HCT116 (cell line): ENCODE measurements around the gene GFPT2. TPM values are rescaled to one million over a fixed set of nuclear protein-coding genes. Genes with fewer than 3 reads are reported as not detected.

Experiments used
- ATAC-seq: fragments of 200-7000 bp; cut with Tn5 transposase; 2 replicates; pipeline ENCODE4 v1.9.1; 2020; ENCODE audit warnings: mild to moderate bottlenecking, moderate library complexity
- BruUV-seq: library from RNA; stranded (reverse); fragments of 400-500 nt; replicated peaks from 2 replicates; lab custom pipeline; 2021; lab: Mats Ljungman, UMichigan
- CTCF ChIA-PET: fragments of 300-600 bp; sonication (Branson Sonifier 250); formaldehyde crosslinking; loops from one replicate; lab custom pipeline; 2021; ENCODE audit warnings: antibody characterized with exemption; lab: Charles Lee
- POLR2A ChIA-PET: fragments of 300-600, 350-600 bp; sonication (Branson Sonifier 250); formaldehyde crosslinking; loops from one replicate; lab custom pipeline; 2021; ENCODE audit warnings: antibody characterized with exemption; lab: Charles Lee
- RAD21 ChIA-PET, 2 experiments: fragments of 300-600 bp; sonication (Branson Sonifier 250); formaldehyde crosslinking; loops; one replicate each; lab custom pipeline; 2023; ENCODE audit warnings: low total read pairs in 2 of 2; ENCODE audit not compliant: uncharacterized antibody in 2 of 2, unreplicated experiment in 2 of 2, low non-redundant PET in 1 of 2; lab: Charles Lee
- DNase-seq: peaks from one replicate; pipeline ENCODE4 v3.0.0-alpha.2; 2010; ENCODE audit warnings: low read depth, low spot score
- H2AFZ ChIP-seq: fragments of 200-600 bp; shearing (Covaris generic), sonication (generic); 2 replicates; pipeline ENCODE4 v1.6.1; 2017; ENCODE audit warnings: low read depth, mixed run types, mixed read lengths, antibody characterized with exemption, low read length; ENCODE audit not compliant: poor library complexity, severe bottlenecking
- H3K27ac ChIP-seq: 2 replicates; pipeline ENCODE4 v1.5.1; 2012; ENCODE audit warnings: low read depth, low read length
- H3K27me3 ChIP-seq: fragments of 200-600 bp; sonication (generic); 2 replicates; pipeline ENCODE4 v1.6.1; 2016; ENCODE audit warnings: mixed run types, low read length, mixed read lengths; ENCODE audit not compliant: insufficient read depth
- H3K36me3 ChIP-seq, 2 experiments: fragments of 200-500 bp in 1 of 2; fragments of 200-600 bp in 1 of 2; sonication (Bioruptor generic) in 1 of 2; sonication (generic) in 1 of 2; 2 replicates each; pipeline versions ENCODE4 v1.5.1 to v1.6.1; 2014 to 2016; ENCODE audit warnings: low read length in 2 of 2, inconsistent platforms in 1 of 2, mixed read lengths in 1 of 2, mixed run types in 1 of 2; ENCODE audit not compliant: insufficient read depth in 2 of 2, control insufficient read depth in 1 of 2
- H3K4me1 ChIP-seq, 2 experiments: fragments of 200-600 bp in 1 of 2; sonication (generic) in 1 of 2; 2 replicates each; pipeline versions ENCODE4 v1.5.1 to v1.6.1; 2012 to 2017; ENCODE audit warnings: low read length in 2 of 2, inconsistent platforms in 1 of 2, mild to moderate bottlenecking in 1 of 2, mixed read lengths in 1 of 2, mixed run types in 1 of 2, moderate library complexity in 1 of 2; ENCODE audit not compliant: insufficient read depth in 2 of 2, control insufficient read depth in 1 of 2
- H3K4me2 ChIP-seq: fragments of 200-600 bp; sonication (generic); 2 replicates; pipeline ENCODE4 v1.6.1; 2017; ENCODE audit warnings: mixed run types, low read length, mixed read lengths
- H3K4me3 ChIP-seq, 2 experiments: fragments of 200-600 bp in 1 of 2; sonication (generic) in 1 of 2; replicated peaks in 1 of 2; 2 replicates each; pipeline ENCODE4 v1.5.1; 2011 to 2016; ENCODE audit warnings: low read length in 2 of 2, control low read depth in 1 of 2, low read depth in 1 of 2, mild to moderate bottlenecking in 1 of 2, mixed read lengths in 1 of 2, mixed run types in 1 of 2
- H3K79me2 ChIP-seq: fragments of 200-600 bp; sonication (generic); 2 replicates; pipeline ENCODE4 v1.6.1; 2017; ENCODE audit warnings: mild to moderate bottlenecking, mixed run types, low read length, moderate library complexity, mixed read lengths; ENCODE audit not compliant: insufficient read depth
- H3K9ac ChIP-seq: fragments of 200-600 bp; sonication (generic); 2 replicates; pipeline ENCODE4 v1.6.1; 2016; ENCODE audit warnings: low read length, mixed read lengths
- H3K9me2 ChIP-seq: fragments of 200-600 bp; sonication (generic), shearing (Covaris generic); 2 replicates; pipeline ENCODE4 v1.6.1; 2017; ENCODE audit warnings: mixed run types, mild to moderate bottlenecking, moderate library complexity; ENCODE audit not compliant: insufficient read depth
- H3K9me3 ChIP-seq, 2 experiments: fragments of 200-500 bp in 1 of 2; fragments of 200-600 bp in 1 of 2; sonication (Bioruptor generic) in 1 of 2; sonication (generic) in 1 of 2; 2 replicates each; pipeline ENCODE4 v1.6.1; 2014 to 2017; ENCODE audit warnings: low read length in 2 of 2, mixed read lengths in 2 of 2, inconsistent platforms in 1 of 2, low read depth in 1 of 2, mild to moderate bottlenecking in 1 of 2, mixed run types in 1 of 2, moderate library complexity in 1 of 2; ENCODE audit not compliant: control insufficient read depth in 1 of 2, insufficient read depth in 1 of 2
- H4K20me1 ChIP-seq: fragments of 200-600 bp; sonication (generic), shearing (Covaris generic); 2 replicates; pipeline ENCODE4 v1.6.1; 2017; ENCODE audit warnings: mixed run types, mild to moderate bottlenecking, moderate library complexity; ENCODE audit not compliant: insufficient read depth
- CBX3 ChIP-seq: IDR thresholded peaks from 2 replicates; pipeline ENCODE4 v1.6.1; 2012; ENCODE audit warnings: low read depth
- EGR1 ChIP-seq: IDR thresholded peaks from 2 replicates; pipeline ENCODE4 v1.6.1; 2012; ENCODE audit warnings: low read depth
- ELF1 ChIP-seq: IDR thresholded peaks from 2 replicates; pipeline ENCODE4 v1.6.1; 2012; ENCODE audit warnings: low read depth, borderline replicate concordance
- EZH2phosphoT487 ChIP-seq: fragments of 200-600 bp; IDR thresholded peaks from 2 replicates; pipeline ENCODE4 v1.6.1; 2018; ENCODE audit warnings: antibody characterized with exemption, borderline replicate concordance
- MAX ChIP-seq: IDR thresholded peaks from 2 replicates; pipeline ENCODE4 v1.6.1; 2012
- POLR2A ChIP-seq: IDR thresholded peaks from 2 replicates; pipeline ENCODE4 v1.7.0; 2011; ENCODE audit warnings: borderline replicate concordance; ENCODE audit not compliant: insufficient read depth, insufficient read length; ENCODE audit errors: extremely low read depth
- POLR2AphosphoS5 ChIP-seq: IDR thresholded peaks from 2 replicates; pipeline ENCODE4 v1.6.1; 2011; ENCODE audit warnings: mild to moderate bottlenecking, low read depth, low read length, moderate library complexity
- SP1 ChIP-seq: IDR thresholded peaks from 2 replicates; pipeline ENCODE4 v1.6.1; 2012; ENCODE audit warnings: low read depth
- TCF7L2 ChIP-seq: IDR thresholded peaks from 2 replicates; pipeline ENCODE4 v1.7.0; 2011; ENCODE audit warnings: borderline replicate concordance, inconsistent platforms; ENCODE audit not compliant: insufficient read depth, insufficient read length; ENCODE audit errors: extremely low read depth
- YY1 ChIP-seq: IDR thresholded peaks from 2 replicates; pipeline ENCODE4 v1.6.1; 2011; ENCODE audit warnings: low read length, low read depth, moderate library complexity, mild to moderate bottlenecking; ENCODE audit not compliant: insufficient replicate concordance; ENCODE audit errors: extremely low read depth
- ZFX ChIP-seq: fragments of 450-650 bp; IDR thresholded peaks from 2 replicates; pipeline ENCODE4 v1.6.1; 2017
- ZNF274 ChIP-seq: fragments of 200-500 bp; sonication (Bioruptor generic); IDR thresholded peaks from 2 replicates; pipeline ENCODE4 v1.6.1; 2014; ENCODE audit warnings: mild to moderate bottlenecking, low read depth, low read length, inconsistent platforms
- intact Hi-C: fragments of 100-400 bp; cut with micrococcal nuclease; formaldehyde crosslinking; loops from 2 replicates; pipeline ENCODE4 v1.10.0; 2022
- total RNA-seq: library from RNA; stranded (reverse); gene quantifications from one replicate; pipeline ENCODE4 v1.2.1, GENCODE V29; 2021; ENCODE audit not compliant: unreplicated experiment
- TF ChIP-seq, protein P1 (sequence below): IDR thresholded peaks from 2 replicates; pipeline ENCODE4 v1.6.1; 2012; ENCODE audit warnings: low read depth
- TF ChIP-seq, protein P2 (sequence below), 3 experiments: fragments of 200-600 bp in 1 of 3; sonication (generic) in 1 of 3; IDR thresholded peaks in 2 of 3; conservative IDR thresholded peaks in 1 of 3; 2 replicates each; pipeline ENCODE4 v1.5.1; 2012 to 2017; ENCODE audit warnings: low read depth in 2 of 3, low read length in 2 of 3, antibody characterized with exemption in 1 of 3, borderline replicate concordance in 1 of 3, control low read depth in 1 of 3, mild to moderate bottlenecking in 1 of 3, mixed read lengths in 1 of 3, mixed run types in 1 of 3, moderate library complexity in 1 of 3; ENCODE audit not compliant: insufficient read depth in 1 of 3

Gene GFPT2
- total RNA-seq, 1 experiment from 2014 or later: 16.1 TPM

DNA sequence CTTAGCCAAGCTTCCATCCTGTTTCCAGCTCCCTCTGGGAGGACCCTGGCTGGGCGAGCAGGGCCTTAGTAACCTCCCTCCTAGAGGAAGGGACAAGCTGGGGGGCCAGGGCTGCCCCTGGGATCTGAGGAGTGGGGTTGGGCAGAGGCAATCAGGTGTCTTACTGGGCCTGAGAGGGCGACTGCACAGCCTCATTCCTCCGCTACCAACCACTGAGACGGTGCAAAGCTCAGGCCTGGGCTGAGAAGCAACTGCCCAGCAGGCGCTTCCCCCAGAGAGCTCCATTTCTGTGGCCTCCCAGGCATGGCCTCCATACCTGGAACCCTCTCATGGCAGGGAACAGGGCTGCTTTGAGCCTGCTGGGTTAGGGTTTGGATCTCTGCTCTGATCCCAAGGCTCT is 18.8 kb upstream of the GFPT2 start:
- Histone ChIP-seq H3K79me2 (no peaks in the 10 kb centered on the region), H3K27ac (no peak overlapping the region), H3K27me3 (no peaks in the 10 kb centered on the region), H3K4me2 (no peak overlapping the region), H4K20me1 (no peaks in the 10 kb centered on the region), H3K36me3 (no peaks in the 10 kb centered on the region), H3K9me2 (no peaks in the 10 kb centered on the region), H3K4me1 (no peaks in the 10 kb centered on the region), H2AFZ (no peak overlapping the region), H3K9me3 (no peaks in the 10 kb centered on the region), H3K9ac (no peak overlapping the region), H3K4me3 (no peak overlapping the region)
- TF ChIP-seq EGR1: no peak
- TF ChIP-seq SP1: no peak
- TF ChIP-seq EZH2phosphoT487: no peak
- TF ChIP-seq CBX3: no peak
- no peak for TF ChIP-seq ZNF274
- TF ChIP-seq YY1: no peak
- no peak for TF ChIP-seq TCF7L2
- TF ChIP-seq MAX: no peak
- no peak for TF ChIP-seq ZFX
- TF ChIP-seq, protein P1, sequence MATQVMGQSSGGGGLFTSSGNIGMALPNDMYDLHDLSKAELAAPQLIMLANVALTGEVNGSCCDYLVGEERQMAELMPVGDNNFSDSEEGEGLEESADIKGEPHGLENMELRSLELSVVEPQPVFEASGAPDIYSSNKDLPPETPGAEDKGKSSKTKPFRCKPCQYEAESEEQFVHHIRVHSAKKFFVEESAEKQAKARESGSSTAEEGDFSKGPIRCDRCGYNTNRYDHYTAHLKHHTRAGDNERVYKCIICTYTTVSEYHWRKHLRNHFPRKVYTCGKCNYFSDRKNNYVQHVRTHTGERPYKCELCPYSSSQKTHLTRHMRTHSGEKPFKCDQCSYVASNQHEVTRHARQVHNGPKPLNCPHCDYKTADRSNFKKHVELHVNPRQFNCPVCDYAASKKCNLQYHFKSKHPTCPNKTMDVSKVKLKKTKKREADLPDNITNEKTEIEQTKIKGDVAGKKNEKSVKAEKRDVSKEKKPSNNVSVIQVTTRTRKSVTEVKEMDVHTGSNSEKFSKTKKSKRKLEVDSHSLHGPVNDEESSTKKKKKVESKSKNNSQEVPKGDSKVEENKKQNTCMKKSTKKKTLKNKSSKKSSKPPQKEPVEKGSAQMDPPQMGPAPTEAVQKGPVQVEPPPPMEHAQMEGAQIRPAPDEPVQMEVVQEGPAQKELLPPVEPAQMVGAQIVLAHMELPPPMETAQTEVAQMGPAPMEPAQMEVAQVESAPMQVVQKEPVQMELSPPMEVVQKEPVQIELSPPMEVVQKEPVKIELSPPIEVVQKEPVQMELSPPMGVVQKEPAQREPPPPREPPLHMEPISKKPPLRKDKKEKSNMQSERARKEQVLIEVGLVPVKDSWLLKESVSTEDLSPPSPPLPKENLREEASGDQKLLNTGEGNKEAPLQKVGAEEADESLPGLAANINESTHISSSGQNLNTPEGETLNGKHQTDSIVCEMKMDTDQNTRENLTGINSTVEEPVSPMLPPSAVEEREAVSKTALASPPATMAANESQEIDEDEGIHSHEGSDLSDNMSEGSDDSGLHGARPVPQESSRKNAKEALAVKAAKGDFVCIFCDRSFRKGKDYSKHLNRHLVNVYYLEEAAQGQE: no peak
- TF ChIP-seq POLR2AphosphoS5: no peak
- no peak for TF ChIP-seq POLR2A
- TF ChIP-seq ELF1: no peak
- TF ChIP-seq, protein P2, sequence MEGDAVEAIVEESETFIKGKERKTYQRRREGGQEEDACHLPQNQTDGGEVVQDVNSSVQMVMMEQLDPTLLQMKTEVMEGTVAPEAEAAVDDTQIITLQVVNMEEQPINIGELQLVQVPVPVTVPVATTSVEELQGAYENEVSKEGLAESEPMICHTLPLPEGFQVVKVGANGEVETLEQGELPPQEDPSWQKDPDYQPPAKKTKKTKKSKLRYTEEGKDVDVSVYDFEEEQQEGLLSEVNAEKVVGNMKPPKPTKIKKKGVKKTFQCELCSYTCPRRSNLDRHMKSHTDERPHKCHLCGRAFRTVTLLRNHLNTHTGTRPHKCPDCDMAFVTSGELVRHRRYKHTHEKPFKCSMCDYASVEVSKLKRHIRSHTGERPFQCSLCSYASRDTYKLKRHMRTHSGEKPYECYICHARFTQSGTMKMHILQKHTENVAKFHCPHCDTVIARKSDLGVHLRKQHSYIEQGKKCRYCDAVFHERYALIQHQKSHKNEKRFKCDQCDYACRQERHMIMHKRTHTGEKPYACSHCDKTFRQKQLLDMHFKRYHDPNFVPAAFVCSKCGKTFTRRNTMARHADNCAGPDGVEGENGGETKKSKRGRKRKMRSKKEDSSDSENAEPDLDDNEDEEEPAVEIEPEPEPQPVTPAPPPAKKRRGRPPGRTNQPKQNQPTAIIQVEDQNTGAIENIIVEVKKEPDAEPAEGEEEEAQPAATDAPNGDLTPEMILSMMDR (IDR thresholded peaks at IDR 0.05 in 2 of 3, conservative IDR thresholded peaks at IDR 0.05 in 1 of 3; ENCODE audit: borderline replicate concordance in 1 of 3, insufficient read depth in 1 of 3, low read depth in 2 of 3, low read length in 2 of 3): no peak
- ChIA-PET CTCF (interaction anchor here (1.0 to 1.5 kb wide), 2 partner anchors 40 to 99 kb away, joined by 3 read pairs; no protein-coding TSS in a partner anchor), RAD21 (no interaction called here), POLR2A (no interaction called here)
- BruUV-seq: no TSS peak
- ATAC-seq: no peak
- no peak for DNase-seq
- intact Hi-C loops: no loop called here
